Stimulated activated CD8-positive, alpha-beta memory T cell treated with anti-CD3 and anti-CD28 coated beads, Interleukin-12 subunit alpha, Interleukin-12 subunit beta, amount 100 ng/mL, for 4 hours (primary cell): Measurements from ENCODE around the gene DGKE.

Experiments used
- DNase-seq: peaks from one replicate; pipeline ENCODE4 v3.0.0-alpha.2; 2020; ENCODE audit warnings: low read depth

DGKE gene

DNA sequence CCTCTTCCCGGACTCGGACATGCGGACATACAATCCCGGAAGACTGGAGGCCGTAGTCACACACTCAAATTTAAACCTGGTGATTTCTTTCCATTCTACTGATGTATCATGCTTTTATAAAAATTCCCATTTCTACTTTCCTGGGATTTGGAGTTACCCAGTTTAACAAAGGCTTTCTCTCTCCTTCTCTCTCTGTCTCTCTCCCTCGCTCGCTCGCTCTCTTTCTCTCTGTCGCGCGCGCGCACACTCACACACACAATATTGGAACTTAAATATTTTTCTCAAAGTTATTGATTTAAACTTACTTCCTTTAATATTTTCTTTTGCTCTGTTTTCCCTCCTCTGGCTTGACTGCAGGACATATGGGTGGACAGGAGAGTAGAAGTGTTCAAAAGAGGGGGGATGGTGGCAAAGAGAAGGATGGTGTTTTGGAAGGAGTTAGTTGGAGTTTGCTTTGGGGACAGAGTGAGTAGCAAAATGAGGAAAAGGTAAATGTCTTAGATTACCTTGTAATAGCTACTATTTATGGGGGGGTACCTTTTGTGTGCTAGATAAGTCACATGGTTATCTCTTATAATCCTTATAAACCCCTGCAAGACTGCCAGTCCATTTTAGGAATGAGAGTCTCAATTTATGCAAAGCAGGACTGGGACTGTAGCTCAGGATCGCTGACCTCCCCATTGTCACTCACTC is 80.8 kb downstream of the DGKE start:
- no peak for DNase-seq

DNA sequence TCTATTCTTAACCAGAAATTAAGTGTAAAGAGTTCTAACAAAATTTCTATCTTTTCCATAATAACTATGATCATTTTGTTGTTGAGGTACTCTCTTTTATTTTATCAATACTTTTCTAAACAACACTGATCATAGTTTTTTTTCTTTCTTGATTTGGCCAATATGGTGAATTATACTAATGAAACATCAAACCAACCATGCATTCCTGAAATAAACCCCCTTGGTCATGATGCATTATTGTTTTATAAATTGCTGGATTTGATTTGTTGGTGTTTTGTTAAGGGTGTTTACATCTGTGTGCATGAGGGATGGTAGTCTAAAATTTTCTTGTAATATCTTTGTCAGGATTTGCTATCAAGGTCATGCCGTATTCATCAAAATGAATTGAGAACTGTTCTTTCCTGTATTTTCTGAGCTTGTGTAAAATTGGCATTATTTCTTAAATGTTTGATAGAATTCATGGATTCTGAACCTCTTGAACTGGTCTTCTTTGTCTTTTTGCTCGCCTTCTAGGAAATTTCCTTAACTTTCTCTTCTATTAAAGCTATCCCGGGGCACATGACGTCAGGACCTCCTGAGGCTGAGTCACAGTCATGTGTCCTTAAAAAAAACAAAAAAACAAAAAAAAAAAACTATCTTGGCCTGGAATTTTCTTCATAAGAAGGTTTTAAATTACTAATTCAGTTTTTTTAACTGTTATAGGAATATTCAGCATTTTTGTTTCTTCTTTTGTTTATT is 83.8 kb downstream of the DGKE start:
- DNase-seq = no peak

DNA sequence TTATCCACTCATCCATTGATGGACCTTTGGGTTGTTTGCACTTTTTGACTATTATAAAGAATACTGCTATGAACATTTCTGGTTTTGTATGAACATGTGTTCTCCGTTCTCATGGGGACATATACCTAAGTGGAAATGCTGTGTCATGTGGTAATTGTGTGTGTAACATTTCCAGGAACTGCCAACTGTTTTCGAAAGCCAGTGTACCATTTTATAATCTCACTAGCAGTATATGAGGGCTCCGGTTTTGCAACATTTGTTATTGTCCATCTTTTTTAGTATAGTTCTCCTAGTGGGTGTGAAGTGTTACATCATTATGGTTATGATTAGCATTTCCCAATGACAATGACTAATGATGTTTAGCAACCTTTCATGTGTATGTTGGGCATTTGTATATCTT is 85.0 kb downstream of the DGKE start:
- no peak for DNase-seq
